AG04450 (cell line): ENCODE measurements around the gene MITF. TPM values are rescaled to one million over a fixed set of nuclear protein-coding genes. Genes with fewer than 3 reads are reported as not detected.

Experiments
- CTCF ChIA-PET: fragments of 300-600, 350-600 bp; formaldehyde crosslinking; extraction: SDS; loops from one replicate; lab custom pipeline; 2022; ENCODE audit warnings: antibody characterized with exemption, inconsistent platforms; lab: Charles Lee
- POLR2A ChIA-PET: fragments of 350-600 bp; formaldehyde crosslinking; extraction: SDS; loops from one replicate; lab custom pipeline; 2021; ENCODE audit warnings: antibody characterized with exemption, inconsistent platforms; lab: Yijun Ruan, JAX
- DNase-seq: peaks from one replicate; pipeline ENCODE4 v3.0.0-alpha.2; 2011; ENCODE audit warnings: low read depth, low spot score
- H3K27ac ChIP-seq: one replicate; pipeline ENCODE4 v1.5.1; 2012; ENCODE audit warnings: low read depth, low read length, control low read depth
- H3K27me3 ChIP-seq: one replicate; pipeline ENCODE4 v1.6.0; 2012; ENCODE audit warnings: low read length; ENCODE audit not compliant: control insufficient read depth, insufficient read depth
- H3K4me3 ChIP-seq: 2 replicates; pipeline ENCODE4 v1.5.1; 2011; ENCODE audit warnings: mild to moderate bottlenecking, low read depth, low read length, control low read depth
- H3K9me3 ChIP-seq: 2 replicates; pipeline ENCODE4 v1.5.1; 2012; ENCODE audit warnings: low read length; ENCODE audit not compliant: control insufficient read depth, insufficient read depth
- polyA plus RNA-seq: library from polyadenylated mRNA; depleted of rRNA; stranded (reverse); fragments of >200 nt; gene quantifications from 2 replicates; pipeline ENCODE4 v1.2.3, GENCODE V29; 2011
- TF ChIP-seq, protein P1 (sequence below): IDR thresholded peaks from 2 replicates; pipeline ENCODE4 v1.5.1; 2011; ENCODE audit warnings: low read depth, low read length, control low read depth, inconsistent platforms

The MITF gene
- polyA plus RNA-seq, 1 experiment = 32.2 TPM

DNA sequence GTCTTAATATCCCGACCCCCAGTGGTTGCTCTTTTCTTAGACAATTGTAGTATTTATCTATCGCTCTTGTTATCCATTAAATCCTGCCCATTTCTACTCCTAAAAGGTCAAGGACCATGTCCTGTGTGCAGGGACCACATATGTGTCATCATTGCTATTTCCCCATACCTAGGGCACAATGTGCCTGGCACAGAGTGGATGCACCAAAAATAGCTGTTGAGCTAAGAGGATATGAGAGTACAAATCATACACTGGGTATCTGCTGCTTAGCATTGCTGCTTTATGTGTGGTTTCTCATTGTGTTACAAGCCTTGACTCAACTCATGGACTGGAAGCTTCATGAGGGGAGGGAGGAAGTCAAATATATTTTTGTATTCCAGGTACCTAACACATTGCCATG, 3.4 kb upstream of the MITF start:
- CTCF ChIA-PET = interaction anchor here (1.1 kb wide), 2 partner anchors 45 to 574 kb away, joined by 3 to 6 read pairs; no protein-coding TSS in a partner anchor
- TF ChIP-seq, protein P1, sequence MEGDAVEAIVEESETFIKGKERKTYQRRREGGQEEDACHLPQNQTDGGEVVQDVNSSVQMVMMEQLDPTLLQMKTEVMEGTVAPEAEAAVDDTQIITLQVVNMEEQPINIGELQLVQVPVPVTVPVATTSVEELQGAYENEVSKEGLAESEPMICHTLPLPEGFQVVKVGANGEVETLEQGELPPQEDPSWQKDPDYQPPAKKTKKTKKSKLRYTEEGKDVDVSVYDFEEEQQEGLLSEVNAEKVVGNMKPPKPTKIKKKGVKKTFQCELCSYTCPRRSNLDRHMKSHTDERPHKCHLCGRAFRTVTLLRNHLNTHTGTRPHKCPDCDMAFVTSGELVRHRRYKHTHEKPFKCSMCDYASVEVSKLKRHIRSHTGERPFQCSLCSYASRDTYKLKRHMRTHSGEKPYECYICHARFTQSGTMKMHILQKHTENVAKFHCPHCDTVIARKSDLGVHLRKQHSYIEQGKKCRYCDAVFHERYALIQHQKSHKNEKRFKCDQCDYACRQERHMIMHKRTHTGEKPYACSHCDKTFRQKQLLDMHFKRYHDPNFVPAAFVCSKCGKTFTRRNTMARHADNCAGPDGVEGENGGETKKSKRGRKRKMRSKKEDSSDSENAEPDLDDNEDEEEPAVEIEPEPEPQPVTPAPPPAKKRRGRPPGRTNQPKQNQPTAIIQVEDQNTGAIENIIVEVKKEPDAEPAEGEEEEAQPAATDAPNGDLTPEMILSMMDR = no peak
- H3K9me3 ChIP-seq = no peaks in the 10 kb centered on the region; the same call in 1 of the 2 replicates
- H3K27ac ChIP-seq = no peak overlapping the region
- peaks cover 2% of the 10 kb centered on the region for H3K27me3 ChIP-seq
- DNase-seq = no peak
- no peak overlapping the region for H3K4me3 ChIP-seq
- POLR2A ChIA-PET = no interaction called here

DNA sequence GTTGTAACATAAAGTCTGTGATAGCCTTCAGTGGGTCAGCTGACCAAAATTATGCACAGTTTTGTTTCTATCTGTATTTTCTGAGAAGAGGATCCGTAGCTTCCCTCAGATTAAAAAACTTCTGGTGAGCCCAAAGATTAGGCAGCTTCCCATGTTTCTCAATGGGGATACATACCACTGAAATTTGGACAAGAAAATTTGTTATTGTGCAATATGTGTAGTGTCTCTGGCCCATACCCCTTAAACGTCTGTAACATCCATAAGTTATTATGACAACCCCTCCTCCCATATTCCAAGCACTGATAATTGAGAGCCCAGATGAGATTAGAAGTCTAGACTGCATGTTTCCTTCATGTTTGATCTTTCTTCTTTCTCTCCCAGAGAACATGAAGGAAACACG, 1.9 kb upstream of the MITF start:
- POLR2A ChIA-PET = no interaction called here

DNA sequence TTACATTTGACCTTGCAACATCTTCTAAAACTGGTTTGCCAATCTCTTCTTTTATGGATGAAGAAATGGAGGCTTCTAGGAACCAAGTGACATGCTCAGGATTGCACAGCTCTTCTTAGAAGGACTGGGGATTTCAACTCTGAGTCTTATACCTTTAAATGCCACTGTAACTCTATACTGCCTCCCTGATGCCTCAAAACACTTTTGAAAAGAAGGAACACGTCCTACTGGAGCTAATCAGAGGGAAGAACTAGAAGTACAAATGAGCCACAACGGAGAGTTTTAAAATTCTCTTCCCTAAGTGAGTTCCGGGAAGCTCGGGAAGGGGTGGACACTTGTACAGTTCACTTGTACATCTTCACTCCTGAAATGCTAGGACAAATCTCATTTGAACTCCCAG, 949 bp upstream of the MITF start:
- CTCF ChIA-PET = interaction anchor here (1.2 to 2.5 kb wide), 3 partner anchors 44 to 117 kb away, joined by 3 to 15 read pairs (median 11); no protein-coding TSS in a partner anchor
- no peak overlapping the region for H3K27ac ChIP-seq
- no peaks in the 10 kb centered on the region; the same call in 1 of the 2 replicates for H3K9me3 ChIP-seq
- no peak for DNase-seq
- POLR2A ChIA-PET = interaction anchor here (1.7 kb wide), 1 partner anchor 54 kb away, joined by 8 read pairs; no protein-coding TSS in a partner anchor
- TF ChIP-seq, protein P1 = no peak
- peaks cover 2% of the 10 kb centered on the region for H3K27me3 ChIP-seq
- peak overlapping the region; percentile 63 for H3K4me3 ChIP-seq

More for the DNA sequence above, 1.9 kb upstream of the MITF start:
- CTCF ChIA-PET = interaction anchor here (0.9 to 1.0 kb wide), 2 partner anchors 55 to 58 kb away, joined by 3 to 4 read pairs; no protein-coding TSS in a partner anchor
- Histone ChIP-seq H3K27ac (no peak overlapping the region), H3K4me3 (no peak overlapping the region), H3K27me3 (peaks cover 2% of the 10 kb centered on the region), H3K9me3 (no peaks in the 10 kb centered on the region; the same call in 1 of the 2 replicates)
- DNase-seq = no peak
- TF ChIP-seq, protein P1 = no peak

DNA sequence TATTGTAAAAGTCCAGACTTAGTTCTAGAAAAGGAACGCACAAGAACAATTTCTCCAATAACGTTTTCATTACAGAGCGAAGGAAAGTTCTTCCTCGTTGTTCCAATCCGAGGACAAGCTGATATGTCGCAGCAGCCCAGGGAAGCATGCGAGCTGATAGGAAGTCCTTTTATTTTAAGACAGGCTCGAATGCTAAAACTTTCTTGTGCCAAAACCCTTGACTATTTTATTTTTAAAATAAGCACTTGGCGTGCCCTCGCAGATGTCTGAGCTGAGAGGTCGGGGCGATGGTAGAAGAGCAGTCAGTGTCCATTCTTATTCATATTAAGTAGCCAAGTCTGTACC, 433 bp upstream of the MITF start:
- ChIA-PET POLR2A (interaction anchor here (1.0 to 1.7 kb wide), 4 partner anchors 32 to 53 kb away, joined by 3 to 8 read pairs (median 4); no protein-coding TSS in a partner anchor), CTCF (interaction anchor here (0.6 to 2.5 kb wide), 7 partner anchors 10 to 209 kb away, joined by 3 to 15 read pairs (median 4); no protein-coding TSS in a partner anchor)
- peak overlapping the region; percentile 63 for H3K4me3 ChIP-seq

More for the DNA sequence above, 433 bp upstream of the MITF start:
- TF ChIP-seq, protein P1 = no peak
- H3K27ac ChIP-seq = no peak overlapping the region
- no peak for DNase-seq
- no peaks in the 10 kb centered on the region; the same call in 1 of the 2 replicates for H3K9me3 ChIP-seq
- peaks cover 2% of the 10 kb centered on the region for H3K27me3 ChIP-seq
